HG02885 (cell line): ENCODE measurements around the gene KAZN.

Source experiments
- ATAC-seq: cut with Tn5 transposase; IDR thresholded peaks from one replicate; pipeline ENCODE4 v1.9.1; 2021; ENCODE audit warnings: mild to moderate bottlenecking; ENCODE audit not compliant: unreplicated experiment, poor library complexity

KAZN gene

DNA sequence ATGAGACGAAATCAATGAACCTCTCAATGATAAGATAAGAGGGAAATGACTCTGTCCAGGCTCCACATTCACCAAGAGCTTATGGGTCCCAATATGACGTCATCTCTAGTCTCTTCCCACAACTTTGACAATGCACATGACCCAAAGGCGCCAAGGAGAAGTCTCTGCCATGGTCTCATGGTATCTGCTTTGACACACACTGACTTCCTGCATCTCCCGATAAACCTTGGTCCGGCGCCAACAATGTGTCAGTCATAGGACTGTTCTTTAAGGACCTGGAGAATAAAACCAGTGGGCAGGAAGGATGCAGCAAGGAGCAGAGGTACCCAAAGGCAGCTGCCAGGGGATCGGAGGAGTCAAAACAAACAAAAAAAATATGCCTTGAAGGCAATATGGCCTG, 508.1 kb downstream of the KAZN start:
- ATAC-seq: no peak

DNA sequence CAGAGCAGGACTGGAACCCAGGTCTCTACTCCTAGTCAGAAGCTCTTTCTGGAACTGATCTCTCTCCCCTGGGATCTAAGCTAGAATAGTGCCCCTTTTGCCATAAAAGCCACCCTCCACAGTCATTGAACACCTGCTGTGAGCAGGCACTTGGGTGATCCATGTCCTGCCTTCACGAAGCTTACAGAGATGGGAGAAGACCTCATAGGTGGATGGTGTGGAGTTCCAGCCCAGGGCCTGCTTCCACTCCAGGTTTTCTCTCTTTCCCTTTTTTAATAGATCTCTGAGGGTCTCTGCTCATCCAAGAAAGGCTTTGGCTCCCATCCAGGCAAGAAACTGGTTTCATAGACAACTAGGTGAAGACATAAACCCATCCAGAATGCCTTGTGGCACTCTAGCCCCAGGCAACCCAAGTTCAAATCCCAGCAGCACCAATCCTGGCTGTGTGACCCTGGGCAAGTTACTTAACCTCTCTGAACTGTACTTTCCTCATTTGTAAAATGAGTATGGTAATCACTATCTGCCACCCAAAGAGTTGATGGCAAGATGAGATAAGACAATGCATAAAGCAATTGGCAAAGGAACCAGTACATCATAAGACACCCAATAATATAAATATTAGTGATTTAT, 508.7 kb downstream of the KAZN start:
- ATAC-seq: no peak

DNA sequence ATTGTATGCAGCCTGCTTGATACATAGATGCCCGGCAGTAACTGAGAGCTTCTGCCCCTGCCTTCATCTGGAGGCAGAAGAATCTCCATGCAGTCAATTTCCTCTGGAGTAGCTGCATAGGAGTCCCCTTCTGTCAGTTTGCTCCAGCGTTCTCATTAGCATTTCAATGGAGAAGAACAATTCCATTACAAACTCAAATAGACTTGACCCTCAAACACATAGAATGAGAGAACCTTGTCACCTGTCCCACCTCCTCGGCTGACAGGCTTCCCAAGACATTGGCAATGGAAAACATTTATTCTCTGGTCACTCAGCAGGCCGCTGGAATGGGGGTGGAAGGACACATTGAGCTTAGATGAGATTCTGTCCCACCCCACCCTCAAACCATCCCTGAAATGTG, 509.4 kb downstream of the KAZN start:
- no peak for ATAC-seq

DNA sequence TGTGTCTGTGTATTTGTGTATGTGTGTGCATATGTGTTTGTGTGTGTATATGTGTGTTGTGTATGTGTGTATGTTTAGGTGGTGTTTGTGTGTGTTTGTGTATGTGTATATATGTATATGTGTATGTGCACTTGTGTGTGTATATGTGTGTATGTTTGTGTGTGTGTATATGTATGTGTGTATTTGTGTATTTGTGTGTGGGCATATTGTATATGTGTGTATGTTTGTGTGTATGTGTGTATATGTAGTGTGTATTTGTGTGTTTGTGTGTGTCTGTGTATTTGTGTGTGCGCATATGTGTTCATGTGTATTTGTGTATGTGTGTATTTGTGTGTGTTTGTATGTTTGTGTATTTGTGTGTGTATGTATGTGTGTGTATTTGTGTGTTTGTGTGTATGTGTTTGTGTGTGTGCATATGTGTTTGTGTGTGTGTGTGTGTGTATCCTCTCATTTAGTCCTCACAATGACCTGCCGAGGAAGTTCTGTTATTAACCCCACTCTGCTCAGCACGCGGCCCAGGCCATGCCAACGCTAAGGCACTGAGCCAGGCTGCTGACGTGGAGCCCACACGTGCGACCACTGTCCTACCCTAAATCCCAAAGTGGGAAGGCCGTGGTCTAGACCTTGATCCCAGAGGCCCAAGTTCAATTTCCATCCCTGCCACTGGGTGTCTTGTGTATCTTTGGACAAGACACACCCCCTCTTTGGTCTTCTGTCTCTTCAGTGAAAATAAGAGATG, 511.8 kb downstream of the KAZN start:
- ATAC-seq: no peak

DNA sequence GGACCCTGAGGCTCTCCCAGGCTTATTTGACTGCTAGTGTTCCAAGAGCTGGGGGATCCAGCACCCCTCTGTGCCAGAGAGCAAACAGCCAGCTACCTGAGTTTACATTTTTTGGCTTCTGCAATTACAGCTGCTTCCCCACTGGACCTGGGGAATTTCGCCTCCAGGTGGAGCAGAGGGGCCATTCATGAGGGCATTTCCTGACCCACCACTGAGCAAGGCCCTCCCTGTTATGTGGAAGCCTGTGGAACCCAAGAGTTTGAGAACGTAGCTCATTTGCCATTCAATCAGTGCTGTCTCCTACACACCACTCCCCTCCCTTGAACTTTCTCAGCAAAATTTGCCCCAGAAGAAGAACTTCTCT, 512.4 kb downstream of the KAZN start:
- ATAC-seq: no peak

DNA sequence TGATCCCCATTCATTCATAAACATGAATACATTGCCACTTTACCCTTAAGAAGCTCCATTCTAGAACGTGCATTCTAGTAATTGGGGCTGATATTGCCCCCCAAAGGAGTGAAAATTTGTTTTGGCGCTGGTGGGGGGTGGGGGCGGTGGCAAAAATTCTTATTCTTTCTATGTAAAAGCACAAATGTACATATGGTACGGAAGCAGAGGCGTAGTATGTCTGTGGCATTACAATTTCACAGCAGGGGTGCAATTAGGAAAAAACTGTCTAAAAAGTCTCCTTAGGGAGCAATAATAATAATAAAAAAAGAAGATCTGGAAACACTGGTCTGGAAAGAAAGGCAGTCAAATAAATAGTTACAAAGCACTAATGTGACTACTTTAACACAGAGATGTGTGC, 514.7 kb downstream of the KAZN start:
- no peak for ATAC-seq

DNA sequence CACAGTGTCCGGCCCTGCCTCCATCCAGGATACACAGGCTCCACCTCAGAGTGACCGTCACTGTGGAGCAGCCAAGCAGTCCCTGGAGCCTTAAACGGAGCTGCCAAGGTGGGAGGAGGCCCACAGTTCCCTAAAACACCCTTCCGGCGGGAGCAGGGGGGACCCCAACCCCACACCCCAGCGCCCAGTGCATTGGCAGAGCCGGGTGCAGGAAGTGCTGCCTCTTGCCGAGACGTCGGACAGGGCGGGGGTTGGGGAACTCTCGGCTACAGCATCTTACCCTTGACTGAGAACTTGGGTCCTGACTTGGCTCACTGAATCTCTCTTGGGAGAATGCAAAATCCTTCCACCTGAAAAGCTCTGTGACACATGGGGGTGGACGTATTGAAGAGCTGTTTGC, 516.4 kb downstream of the KAZN start:
- ATAC-seq: no peak

DNA sequence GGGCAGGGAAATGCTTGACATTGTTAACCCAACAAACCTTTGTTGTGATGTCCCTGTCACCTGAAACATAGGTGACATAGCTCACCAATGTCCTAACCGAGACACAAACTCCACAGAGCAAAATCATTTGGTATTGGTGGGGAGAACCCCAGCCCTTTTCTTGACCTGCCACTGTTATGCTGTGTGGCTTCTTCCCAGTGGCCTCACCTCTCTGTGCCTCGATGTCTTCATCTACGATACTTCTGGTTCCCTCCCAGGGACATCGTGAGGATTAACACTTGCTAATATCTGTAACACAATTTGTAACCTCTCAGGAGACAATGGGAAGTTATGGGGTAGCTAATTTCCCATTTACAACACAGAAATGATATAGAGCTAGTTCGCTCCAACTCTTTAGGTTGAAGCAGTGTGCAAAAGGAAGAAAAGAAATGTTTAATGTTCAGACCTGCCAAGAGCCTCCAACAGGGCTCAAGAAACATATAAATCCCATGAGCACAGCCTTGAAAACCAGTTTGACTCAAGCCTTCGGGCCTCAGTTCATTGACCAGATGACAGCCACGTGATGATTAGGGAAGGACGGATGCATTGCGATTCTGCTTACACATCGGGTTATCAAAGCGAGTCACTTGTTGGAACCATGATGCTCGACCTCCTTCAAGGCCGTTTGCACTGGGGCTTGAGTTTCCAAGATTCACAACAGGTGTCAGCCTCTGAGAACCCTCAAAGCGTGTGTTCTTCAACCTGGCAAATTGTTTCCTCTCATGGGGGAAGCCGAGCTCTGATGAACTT, 517.3 kb downstream of the KAZN start:
- no peak for ATAC-seq

DNA sequence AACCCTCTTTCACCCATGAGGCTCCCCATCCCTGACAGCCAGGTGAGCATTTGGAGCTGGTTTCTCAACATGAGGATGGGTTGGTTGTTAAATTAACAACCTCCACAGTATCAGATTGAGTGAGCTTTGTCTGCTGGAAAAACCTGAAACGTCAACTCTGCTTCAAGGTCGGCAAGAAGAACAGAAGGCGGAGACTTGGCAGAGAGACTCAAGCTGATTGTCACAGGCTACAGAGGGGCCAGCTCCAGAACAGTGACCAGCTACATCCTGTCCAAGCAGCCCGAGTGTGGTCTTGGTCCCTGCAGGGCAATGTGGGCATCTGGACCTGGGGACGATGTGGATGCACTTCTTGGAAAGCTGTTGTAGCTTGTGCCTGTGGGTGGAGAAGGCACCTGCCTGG, 518.5 kb downstream of the KAZN start:
- ATAC-seq: no peak

DNA sequence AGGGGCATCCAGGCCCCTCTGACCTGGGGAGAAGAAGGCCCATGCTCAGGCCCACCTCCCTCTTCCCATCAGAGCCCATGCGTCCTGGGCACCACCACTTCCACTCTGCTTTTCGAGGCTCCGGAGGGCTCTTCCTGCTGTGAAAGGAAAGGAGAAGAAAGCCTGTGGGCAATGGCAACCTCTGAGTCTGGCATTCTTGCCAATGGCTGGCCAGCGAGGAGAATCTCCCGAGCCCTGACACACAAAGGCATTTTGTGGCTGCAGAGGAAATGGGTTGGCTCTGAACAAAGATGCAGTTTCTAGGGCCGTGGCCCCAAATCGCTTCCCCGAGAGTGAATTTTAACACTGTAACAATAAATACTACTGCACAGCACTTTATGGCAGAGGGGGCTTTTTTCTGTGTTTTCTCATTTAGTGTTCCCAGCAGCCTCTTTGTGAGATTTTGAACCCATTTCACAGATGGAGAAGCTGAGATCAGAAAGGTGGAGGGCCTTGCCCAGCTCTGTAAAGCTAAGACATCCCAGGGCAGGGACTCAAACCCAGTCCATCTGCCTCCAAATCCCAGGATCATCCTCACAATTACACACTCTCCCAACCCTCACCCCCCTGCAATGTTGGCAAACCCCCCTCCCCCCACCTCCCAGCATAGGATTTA, 519.3 kb downstream of the KAZN start:
- no peak for ATAC-seq

DNA sequence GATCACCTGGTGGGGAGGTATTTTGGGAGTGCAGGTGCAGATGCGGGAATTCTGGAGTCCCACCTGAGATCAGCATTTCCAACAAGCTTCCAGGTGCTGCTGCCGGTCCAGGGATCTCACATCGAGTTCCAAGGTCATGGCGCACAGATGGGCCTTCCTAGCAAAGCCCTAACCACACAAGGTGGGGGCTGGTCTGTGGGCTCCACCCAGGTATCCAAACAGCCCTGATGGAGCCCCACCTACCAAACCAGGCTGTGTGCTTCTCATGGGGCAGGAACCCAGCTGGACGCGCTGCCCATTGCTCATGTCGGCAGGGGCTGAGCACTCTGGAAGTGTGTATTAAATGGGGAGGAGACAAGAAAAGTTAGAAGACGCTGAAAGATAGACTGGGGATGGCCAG, 520.1 kb downstream of the KAZN start:
- no peak for ATAC-seq

DNA sequence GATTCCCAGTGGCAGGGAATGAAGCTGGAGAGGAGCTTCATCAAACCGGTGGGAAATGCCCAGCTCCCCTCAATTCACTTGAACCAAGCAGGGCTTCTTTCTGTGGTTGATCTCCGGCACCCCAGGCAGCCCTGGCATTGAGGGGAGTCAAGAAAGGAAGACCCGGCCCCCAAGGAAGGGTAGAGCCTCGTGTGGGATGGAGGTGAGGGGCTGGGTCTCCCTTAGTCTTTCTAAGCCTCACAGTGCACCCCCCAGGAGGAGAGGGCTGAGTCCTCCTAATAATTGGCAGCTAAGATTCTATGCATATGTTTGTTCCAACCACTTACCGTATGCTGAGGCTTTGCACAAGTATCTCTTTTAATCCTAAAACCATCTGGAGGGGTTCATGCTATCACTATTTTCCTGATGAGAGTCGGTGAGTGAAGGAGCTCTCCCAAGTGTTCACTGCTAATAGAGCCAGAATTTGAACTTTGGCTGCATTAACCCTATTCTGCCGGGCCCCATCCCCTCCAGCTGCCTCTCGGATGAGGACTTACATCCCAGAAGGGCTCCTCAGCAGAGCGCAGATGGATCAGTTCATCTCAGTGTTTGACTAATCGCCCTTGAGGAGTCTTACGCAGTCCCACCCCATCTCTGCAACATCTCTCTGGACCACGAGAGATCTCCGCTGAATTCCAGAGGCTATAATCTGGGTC, 521.9 kb downstream of the KAZN start:
- no peak for ATAC-seq

DNA sequence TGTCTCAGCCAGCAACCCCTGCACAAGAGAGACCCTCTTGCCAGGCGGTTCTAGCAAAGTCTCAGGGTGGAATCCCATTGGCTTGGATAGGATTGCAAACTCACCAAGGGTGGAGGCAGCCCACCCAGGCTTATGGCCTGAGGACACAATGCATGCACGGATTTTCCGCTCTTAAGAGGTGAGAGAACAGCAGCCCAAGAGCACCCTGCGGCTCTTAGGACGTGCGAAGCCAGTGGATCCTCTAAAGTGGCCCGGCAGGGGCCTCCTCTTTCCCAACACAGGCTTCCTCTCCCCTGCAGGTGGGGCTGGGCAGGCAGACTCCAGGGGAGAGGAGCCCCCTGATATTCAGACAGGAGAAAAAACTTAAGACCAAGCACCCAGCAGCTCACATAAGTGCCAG, 523.8 kb downstream of the KAZN start:
- no peak for ATAC-seq

DNA sequence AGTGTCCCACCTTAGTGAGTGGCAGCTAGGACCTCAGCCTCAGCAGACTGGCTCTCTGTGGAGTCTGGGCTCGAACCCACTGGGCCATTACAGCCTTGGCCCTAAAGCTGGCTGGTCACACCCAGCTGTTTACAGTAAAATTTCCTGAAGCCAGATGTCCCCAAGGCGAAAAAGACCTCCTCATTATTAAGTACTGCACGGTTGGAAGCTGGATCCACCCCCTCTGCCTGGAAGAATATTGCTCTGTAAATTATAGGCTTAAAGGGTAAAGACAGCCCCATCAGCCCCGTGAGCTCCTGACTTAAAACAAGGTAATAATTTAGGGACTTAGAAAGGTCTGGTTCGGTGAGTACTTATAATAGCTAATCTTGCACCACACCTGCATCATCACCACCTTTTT, 524.8 kb downstream of the KAZN start:
- ATAC-seq: no peak

DNA sequence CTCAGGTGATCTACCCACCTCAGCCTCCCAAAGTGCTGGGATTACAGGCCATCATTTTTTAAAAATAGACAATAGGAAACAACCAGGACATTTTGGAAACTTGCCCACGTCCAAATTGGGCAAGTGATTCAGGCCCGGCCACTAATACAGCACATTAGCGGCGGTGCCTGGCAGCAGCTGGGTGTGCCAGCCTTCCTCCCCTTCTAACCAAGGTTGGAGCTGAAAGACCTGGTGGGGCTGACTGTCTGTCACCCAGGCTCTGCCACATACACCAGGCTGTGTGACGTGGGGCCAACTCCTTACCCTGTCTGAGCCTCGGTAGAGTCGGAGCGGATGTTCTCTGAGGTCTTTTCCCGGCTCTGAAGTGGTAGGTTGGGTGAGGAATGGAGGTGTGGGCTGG, 525.4 kb downstream of the KAZN start:
- ATAC-seq: no peak

DNA sequence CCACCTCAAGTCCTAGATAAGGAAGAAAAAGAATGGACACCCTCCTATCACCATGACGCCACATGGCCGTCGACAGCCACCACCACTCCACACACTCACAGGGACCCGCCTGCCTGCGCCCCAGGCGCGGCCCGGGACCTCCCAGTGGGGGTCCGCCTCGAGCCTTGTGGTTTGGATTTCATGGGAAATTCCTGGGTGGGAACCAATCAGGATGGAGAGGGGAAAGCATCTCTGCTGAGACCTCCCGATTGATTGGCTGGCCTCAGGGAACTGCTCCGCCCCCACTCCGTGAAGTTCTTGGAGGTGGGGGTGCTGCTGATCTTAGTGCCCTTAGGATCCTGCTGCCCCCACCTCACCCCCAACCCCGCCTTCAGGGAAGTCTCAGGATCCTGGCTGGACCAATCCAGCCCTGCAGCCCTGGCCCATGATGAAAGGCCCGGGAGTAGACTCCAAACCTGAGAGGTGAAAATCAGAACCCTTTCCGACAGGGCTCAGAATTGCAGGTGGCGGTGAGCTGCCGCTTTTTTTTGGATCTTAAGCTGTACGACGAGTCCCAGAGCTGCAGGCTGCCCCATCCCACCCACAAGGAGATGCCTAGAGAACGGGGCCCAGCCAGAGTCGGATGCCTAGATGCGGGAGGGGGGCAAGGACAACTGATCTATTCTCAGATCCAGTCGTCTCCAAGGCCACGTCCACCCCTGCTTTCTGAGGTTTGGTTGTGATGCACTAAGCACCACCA, 526.0 kb downstream of the KAZN start:
- no peak for ATAC-seq

DNA sequence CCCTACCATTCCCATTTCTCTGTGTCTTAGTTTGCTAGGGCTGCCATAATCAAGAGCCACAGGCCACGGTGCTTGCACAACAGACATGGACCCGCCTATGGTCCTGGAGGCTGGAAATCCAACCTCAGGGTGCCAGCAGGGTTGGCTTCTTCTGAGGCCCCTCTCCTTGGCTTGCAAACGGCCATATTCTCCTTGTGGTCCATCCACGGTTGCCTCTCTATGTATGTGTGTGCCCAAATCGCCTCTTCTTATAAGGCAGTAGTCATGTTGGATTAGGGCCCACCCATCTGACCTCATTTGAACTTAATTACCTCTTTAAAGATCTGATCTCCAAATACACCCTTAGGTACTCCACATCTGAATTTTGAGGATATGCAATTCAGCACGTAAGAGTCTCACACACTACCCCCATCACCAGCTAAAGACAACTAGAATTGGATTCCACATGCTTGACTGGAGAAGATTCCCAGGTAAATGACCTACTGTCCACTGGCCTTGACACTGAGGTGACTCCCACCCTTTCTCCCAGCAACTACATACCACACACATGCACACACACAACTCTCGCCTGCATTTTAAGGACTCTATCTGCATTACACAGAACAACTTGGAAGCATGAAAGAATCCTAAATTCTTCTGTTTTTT, 526.7 kb downstream of the KAZN start:
- no peak for ATAC-seq

DNA sequence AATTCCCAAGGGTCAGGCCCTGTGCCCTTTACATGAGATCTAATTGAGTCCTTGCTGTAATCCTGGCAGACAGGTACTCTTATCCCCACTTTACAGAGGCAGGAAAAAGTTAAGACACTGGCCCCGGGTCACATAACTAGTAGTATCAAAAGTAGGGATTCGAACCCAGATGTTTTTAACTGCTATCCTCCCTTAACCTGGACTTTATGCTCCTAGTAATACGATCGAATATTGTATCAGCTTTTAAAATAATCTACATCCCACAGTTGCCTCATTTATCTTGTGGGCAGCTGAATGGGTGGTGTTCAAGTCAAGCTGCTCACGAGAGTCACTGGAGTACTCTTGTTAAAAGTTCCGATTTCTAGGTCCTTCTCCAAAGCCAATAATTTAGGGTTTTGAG, 529.6 kb downstream of the KAZN start:
- no peak for ATAC-seq

DNA sequence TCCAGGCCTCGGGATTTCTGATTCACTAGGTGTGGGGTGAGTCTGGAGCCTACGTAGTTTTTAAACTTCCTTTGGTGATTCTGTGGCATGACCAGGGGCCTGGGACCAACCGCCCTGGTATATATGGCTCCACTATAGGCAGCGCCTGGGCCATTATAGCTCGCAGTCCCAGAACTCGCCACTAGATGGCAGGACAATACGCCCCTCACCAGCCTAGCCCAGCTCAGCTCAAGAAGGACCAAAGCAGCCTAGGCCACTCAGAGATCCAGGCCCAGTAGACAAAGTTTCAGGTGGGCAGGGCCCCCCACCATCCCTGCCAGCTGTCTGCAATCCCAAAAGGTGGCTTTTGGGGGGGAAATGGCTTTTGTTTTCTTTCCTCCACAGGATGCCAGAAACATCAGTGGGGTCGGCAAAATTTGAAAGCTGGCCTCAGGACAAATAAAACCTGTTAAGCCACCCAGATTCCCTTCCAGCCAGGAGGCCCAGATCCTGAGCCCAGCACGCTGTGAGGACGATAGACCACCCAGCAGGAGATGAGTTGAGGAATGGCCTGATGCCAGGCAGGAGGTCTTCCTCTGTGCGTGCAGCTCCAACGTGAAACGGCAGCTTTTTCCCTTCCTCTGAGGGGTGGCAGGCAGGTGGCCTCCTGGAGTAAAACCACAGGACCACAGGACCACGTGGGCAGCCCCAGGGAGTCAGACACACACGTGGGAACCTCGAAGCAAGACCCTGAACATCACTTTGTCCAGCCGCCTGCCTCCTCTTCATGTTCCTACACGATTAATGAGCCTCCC, 530.2 kb downstream of the KAZN start:
- peak; percentile 42 for ATAC-seq
